SK-N-SH (cell line): ENCODE measurements around the gene RIN3. TPM values are rescaled to one million over a fixed set of nuclear protein-coding genes. Genes with fewer than 3 reads are reported as not detected.

Experiments
- CTCF ChIA-PET: fragments of 300-600, 350-600 bp; formaldehyde crosslinking; extraction: SDS; loops from one replicate; lab custom pipeline; 2021; lab: Yijun Ruan, JAX
- POLR2A ChIA-PET: fragments of 350-600 bp; sonication (Branson Sonifier 250); formaldehyde crosslinking; extraction: SDS; loops from one replicate; lab custom pipeline; 2020; ENCODE audit warnings: antibody characterized with exemption, inconsistent platforms; lab: Yijun Ruan, JAX
- DNase-seq: peaks from one replicate; pipeline ENCODE4 v3.0.0; 2012
- H2AFZ ChIP-seq: fragments of 200-600 bp; sonication (generic); 2 replicates; pipeline ENCODE4 v1.8.1; 2016; ENCODE audit warnings: antibody characterized with exemption, mild to moderate bottlenecking, low read depth
- H3F3A ChIP-seq: fragments of 200-600 bp; sonication (generic); replicated peaks from 2 replicates; pipeline ENCODE3; 2016; ENCODE audit warnings: antibody characterized with exemption, mild to moderate bottlenecking; ENCODE audit not compliant: insufficient read depth
- H3K27ac ChIP-seq, 2 experiments: fragments of 200-500 bp in 1 of 2; fragments of 200-600 bp in 1 of 2; sonication (Bioruptor generic) in 1 of 2; sonication (generic), shearing (Covaris generic) in 1 of 2; 2 replicates each; pipeline versions ENCODE4 v1.5.1 to v1.6.1; 2014 to 2016; ENCODE audit warnings: low read depth in 2 of 2, inconsistent platforms in 1 of 2, low read length in 1 of 2, mild to moderate bottlenecking in 1 of 2, mixed read lengths in 1 of 2
- H3K27me3 ChIP-seq: fragments of 200-600 bp; sonication (generic), shearing (Covaris generic); 2 replicates; pipeline ENCODE4 v1.6.1; 2016; ENCODE audit warnings: mixed run types; ENCODE audit not compliant: insufficient read depth
- H3K36me3 ChIP-seq, 2 experiments: fragments of 200-500 bp in 1 of 2; fragments of 200-600 bp in 1 of 2; sonication (Bioruptor generic) in 1 of 2; sonication (generic) in 1 of 2; replicated peaks in 1 of 2; 2 replicates each; pipeline versions ENCODE3 to v1.5.1; 2014 to 2016; ENCODE audit warnings: low read length in 1 of 2, mild to moderate bottlenecking in 1 of 2; ENCODE audit not compliant: insufficient read depth in 2 of 2, control insufficient read depth in 1 of 2
- H3K4me1 ChIP-seq, 2 experiments: fragments of 200-500 bp in 1 of 2; fragments of 200-600 bp in 1 of 2; sonication (Bioruptor generic) in 1 of 2; sonication (generic), shearing (Covaris generic) in 1 of 2; 2 replicates each; pipeline versions ENCODE4 v1.5.1 to v1.6.1; 2014 to 2016; ENCODE audit warnings: low read depth in 1 of 2, low read length in 1 of 2, mixed run types in 1 of 2; ENCODE audit not compliant: insufficient read depth in 2 of 2, control insufficient read depth in 1 of 2
- H3K4me2 ChIP-seq: fragments of 200-600 bp; sonication (generic), shearing (Covaris generic); 2 replicates; pipeline ENCODE4 v1.6.1; 2017; ENCODE audit warnings: mixed run types
- H3K4me3 ChIP-seq, 2 experiments: fragments of 200-500 bp in 1 of 2; fragments of 200-600 bp in 1 of 2; sonication (Bioruptor generic) in 1 of 2; sonication (generic), shearing (Covaris generic) in 1 of 2; 2 replicates each; pipeline versions ENCODE4 v1.5.1 to v1.8.1; 2014 to 2016; ENCODE audit warnings: low read depth in 2 of 2, inconsistent platforms in 1 of 2, low read length in 1 of 2, mild to moderate bottlenecking in 1 of 2, mixed read lengths in 1 of 2, moderate library complexity in 1 of 2
- H3K79me2 ChIP-seq: fragments of 200-600 bp; sonication (generic); 2 replicates; pipeline ENCODE4 v1.8.1; 2017; ENCODE audit warnings: mild to moderate bottlenecking; ENCODE audit not compliant: insufficient read depth
- H3K9ac ChIP-seq: fragments of 200-600 bp; sonication (generic); 2 replicates; pipeline ENCODE4 v1.6.1; 2017; ENCODE audit warnings: mixed run types
- H3K9me2 ChIP-seq: fragments of 200-600 bp; sonication (generic); 2 replicates; pipeline ENCODE4 v1.6.1; 2017; ENCODE audit warnings: mixed run types
- H3K9me3 ChIP-seq: fragments of 200-600 bp; sonication (generic); 2 replicates; pipeline ENCODE4 v1.6.1; 2017; ENCODE audit warnings: mixed run types, mild to moderate bottlenecking, moderate library complexity
- H4K20me1 ChIP-seq: fragments of 200-600 bp; sonication (generic); 2 replicates; pipeline ENCODE4 v1.6.1; 2017; ENCODE audit warnings: mild to moderate bottlenecking, mixed run types; ENCODE audit not compliant: insufficient read depth
- FOSL2 ChIP-seq: IDR thresholded peaks from 2 replicates; pipeline ENCODE4 v1.4.0; 2012; ENCODE audit warnings: low read depth, mild to moderate bottlenecking, moderate library complexity, borderline replicate concordance
- GABPA ChIP-seq: IDR thresholded peaks from 2 replicates; pipeline ENCODE4 v1.4.0; 2012; ENCODE audit warnings: low read depth, mild to moderate bottlenecking
- MXI1 ChIP-seq: IDR thresholded peaks from 2 replicates; pipeline ENCODE4 v1.6.1; 2012; ENCODE audit warnings: mild to moderate bottlenecking, low read depth, low read length, improper control_type of control experiment
- NFIC ChIP-seq: IDR thresholded peaks from 2 replicates; pipeline ENCODE4 v1.4.0; 2012; ENCODE audit warnings: borderline replicate concordance
- NRF1 ChIP-seq: IDR thresholded peaks from 2 replicates; pipeline ENCODE4 v1.6.1; 2012; ENCODE audit warnings: low read depth, mild to moderate bottlenecking, low read length
- RAD21 ChIP-seq: IDR thresholded peaks from 2 replicates; pipeline ENCODE4 v1.6.1; 2012; ENCODE audit warnings: mild to moderate bottlenecking, low read length
- RXRA ChIP-seq: IDR thresholded peaks from 2 replicates; pipeline ENCODE4 v1.4.0; 2012; ENCODE audit warnings: low read depth, mild to moderate bottlenecking, borderline replicate concordance
- TEAD4 ChIP-seq: IDR thresholded peaks from 2 replicates; pipeline ENCODE4 v1.4.0; 2012; ENCODE audit warnings: mild to moderate bottlenecking, borderline replicate concordance; ENCODE audit not compliant: insufficient read depth
- YY1 ChIP-seq: IDR thresholded peaks from 2 replicates; pipeline ENCODE4 v1.4.0; 2012; ENCODE audit warnings: low read depth, mild to moderate bottlenecking
- WGBS: methylation state at CpG from one replicate; pipeline ENCODE4 v1.1.6; 2017; ENCODE audit warnings: low lambda C conversion rate; 5-methylcytosine and 5-hydroxymethylcytosine counted together
- polyA plus RNA-seq, 3 experiments: library from polyadenylated mRNA; depleted of rRNA; stranded (reverse); fragments of >200 nt; gene quantifications; 2 replicates each; pipeline ENCODE4 v1.2.3, GENCODE V29; 2012
- TF ChIP-seq, protein P1 (sequence below): IDR thresholded peaks from 2 replicates; pipeline ENCODE4 v1.4.0; 2012; ENCODE audit warnings: low read depth, borderline replicate concordance
- TF ChIP-seq, protein P2 (sequence below): IDR thresholded peaks from 2 replicates; pipeline ENCODE4 v1.6.1; 2012; ENCODE audit warnings: mild to moderate bottlenecking, low read depth, low read length, moderate library complexity
- TF ChIP-seq, protein P3 (sequence below): IDR thresholded peaks from 2 replicates; pipeline ENCODE4; 2012
- TF ChIP-seq, protein P4 (sequence below): fragments of 150-350 bp; IDR thresholded peaks from 2 replicates; pipeline ENCODE4 v1.6.1; 2017; ENCODE audit warnings: antibody characterized with exemption, low read length, low read depth, borderline replicate concordance

Gene RIN3
- polyA plus RNA-seq, 1 of the 3 experiments (the other 2 are of a cell fraction): 12.4 TPM

DNA sequence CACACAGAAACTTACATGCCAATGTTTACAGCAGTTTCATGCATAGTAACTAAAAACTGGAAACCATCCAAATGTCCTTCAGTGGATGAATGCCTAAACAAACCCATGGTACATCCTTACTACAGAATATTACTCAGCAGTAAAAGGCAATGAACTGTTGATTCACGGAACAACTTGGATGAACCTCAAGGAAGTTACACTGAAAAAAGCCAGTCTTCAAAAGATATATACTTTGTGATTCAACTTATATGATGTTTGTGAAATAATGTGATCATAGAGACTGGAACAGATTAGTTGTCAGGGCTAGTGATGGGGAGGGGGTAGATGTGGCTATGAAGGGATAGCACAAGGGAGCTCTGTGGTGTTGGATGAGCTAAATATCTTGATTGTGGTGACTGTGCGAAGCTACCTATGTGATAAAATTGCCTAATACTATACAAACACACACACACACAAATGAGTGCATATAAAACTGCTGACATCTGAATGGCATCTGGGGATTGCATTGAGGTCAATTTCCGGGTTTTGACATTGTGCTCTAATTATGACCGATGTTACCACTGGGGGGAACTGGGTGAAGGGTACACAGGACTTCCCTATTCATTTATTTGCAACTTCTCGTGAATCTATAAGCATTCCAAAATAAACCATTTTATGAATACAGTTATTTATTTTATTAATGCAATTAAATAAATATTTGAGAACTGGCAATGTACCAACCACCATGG lies 94.3 kb downstream of the RIN3 start:
- no peak for DNase-seq
- no peak for TF ChIP-seq NRF1
- TF ChIP-seq, protein P1, sequence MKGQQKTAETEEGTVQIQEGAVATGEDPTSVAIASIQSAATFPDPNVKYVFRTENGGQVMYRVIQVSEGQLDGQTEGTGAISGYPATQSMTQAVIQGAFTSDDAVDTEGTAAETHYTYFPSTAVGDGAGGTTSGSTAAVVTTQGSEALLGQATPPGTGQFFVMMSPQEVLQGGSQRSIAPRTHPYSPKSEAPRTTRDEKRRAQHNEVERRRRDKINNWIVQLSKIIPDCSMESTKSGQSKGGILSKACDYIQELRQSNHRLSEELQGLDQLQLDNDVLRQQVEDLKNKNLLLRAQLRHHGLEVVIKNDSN: no peak
- TF ChIP-seq RAD21: no peak
- TF ChIP-seq FOSL2: no peak
- no peak for TF ChIP-seq MXI1
- TF ChIP-seq TEAD4: no peak
- TF ChIP-seq, protein P2, sequence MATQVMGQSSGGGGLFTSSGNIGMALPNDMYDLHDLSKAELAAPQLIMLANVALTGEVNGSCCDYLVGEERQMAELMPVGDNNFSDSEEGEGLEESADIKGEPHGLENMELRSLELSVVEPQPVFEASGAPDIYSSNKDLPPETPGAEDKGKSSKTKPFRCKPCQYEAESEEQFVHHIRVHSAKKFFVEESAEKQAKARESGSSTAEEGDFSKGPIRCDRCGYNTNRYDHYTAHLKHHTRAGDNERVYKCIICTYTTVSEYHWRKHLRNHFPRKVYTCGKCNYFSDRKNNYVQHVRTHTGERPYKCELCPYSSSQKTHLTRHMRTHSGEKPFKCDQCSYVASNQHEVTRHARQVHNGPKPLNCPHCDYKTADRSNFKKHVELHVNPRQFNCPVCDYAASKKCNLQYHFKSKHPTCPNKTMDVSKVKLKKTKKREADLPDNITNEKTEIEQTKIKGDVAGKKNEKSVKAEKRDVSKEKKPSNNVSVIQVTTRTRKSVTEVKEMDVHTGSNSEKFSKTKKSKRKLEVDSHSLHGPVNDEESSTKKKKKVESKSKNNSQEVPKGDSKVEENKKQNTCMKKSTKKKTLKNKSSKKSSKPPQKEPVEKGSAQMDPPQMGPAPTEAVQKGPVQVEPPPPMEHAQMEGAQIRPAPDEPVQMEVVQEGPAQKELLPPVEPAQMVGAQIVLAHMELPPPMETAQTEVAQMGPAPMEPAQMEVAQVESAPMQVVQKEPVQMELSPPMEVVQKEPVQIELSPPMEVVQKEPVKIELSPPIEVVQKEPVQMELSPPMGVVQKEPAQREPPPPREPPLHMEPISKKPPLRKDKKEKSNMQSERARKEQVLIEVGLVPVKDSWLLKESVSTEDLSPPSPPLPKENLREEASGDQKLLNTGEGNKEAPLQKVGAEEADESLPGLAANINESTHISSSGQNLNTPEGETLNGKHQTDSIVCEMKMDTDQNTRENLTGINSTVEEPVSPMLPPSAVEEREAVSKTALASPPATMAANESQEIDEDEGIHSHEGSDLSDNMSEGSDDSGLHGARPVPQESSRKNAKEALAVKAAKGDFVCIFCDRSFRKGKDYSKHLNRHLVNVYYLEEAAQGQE: no peak
- no peak for TF ChIP-seq RXRA
- Histone ChIP-seq H4K20me1 (no peaks in the 10 kb centered on the region), H3K9me3 (0 out of 2 replicates have a peak, but pooled peaks cover 4% of the 10 kb centered on the region), H3K9me2 (no peaks in the 10 kb centered on the region), H3K9ac (no peak overlapping the region), H3K4me1 (peaks cover 0 to 10% of the 10 kb centered on the region in 2 experiments; a peak in 3 of 4 replicates), H3K36me3 (peaks cover 0 to 23% of the 10 kb centered on the region in 2 experiments), H3K79me2 (no peaks in the 10 kb centered on the region), H3K4me3 (no peak overlapping the region), H3K4me2 (no peak overlapping the region), H3K27ac (peak overlapping the region in 1 of 2 experiments; percentile 46; a peak in 1 of 4 replicates), H2AFZ (no peak overlapping the region), H3F3A (no peaks in the 10 kb centered on the region), H3K27me3 (no peaks in the 10 kb centered on the region)
- POLR2A ChIA-PET: no interaction called here
- CTCF ChIA-PET: no interaction called here
- 59% methylated on average over 5 of the region's 5 CpGs for WGBS

DNA sequence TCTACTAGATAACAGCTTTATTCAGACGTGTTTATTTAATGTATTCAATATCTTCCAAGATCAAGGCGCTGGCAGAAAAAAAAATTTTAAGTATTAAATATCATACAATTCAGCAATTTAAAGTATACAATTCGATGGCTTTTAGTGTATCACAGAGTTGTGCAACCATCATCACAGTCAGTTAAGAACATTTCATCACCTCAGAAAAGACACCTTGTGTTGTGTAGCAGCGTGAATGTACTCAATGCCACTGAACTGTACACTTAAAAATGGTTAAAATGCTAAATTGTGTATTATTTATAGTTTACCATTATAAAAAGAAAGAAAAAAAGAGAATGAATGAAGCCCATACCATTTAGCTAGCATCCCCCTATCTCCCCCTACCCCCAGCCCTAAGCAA lies 96.4 kb downstream of the RIN3 start:
- Histone ChIP-seq H3K36me3 (peaks cover 2 to 23% of the 10 kb centered on the region in 2 experiments), H3K27ac (no peak overlapping the region), H3K9me3 (0 out of 2 replicates have a peak, but pooled peaks cover 4% of the 10 kb centered on the region), H3K4me1 (no peaks in the 10 kb centered on the region; a peak in 1 of 4 replicates), H3K4me3 (no peak overlapping the region), H3K27me3 (no peaks in the 10 kb centered on the region), H4K20me1 (no peaks in the 10 kb centered on the region), H2AFZ (no peak overlapping the region), H3F3A (no peaks in the 10 kb centered on the region), H3K4me2 (no peak overlapping the region), H3K9ac (no peak overlapping the region), H3K79me2 (no peaks in the 10 kb centered on the region), H3K9me2 (no peaks in the 10 kb centered on the region)
- WGBS: 71% methylated on average over 4 of the region's 4 CpGs
- ChIA-PET POLR2A (no interaction called here), CTCF (interaction anchor here (0.9 kb wide), 1 partner anchor 10 kb away, joined by 3 read pairs; no protein-coding TSS in a partner anchor)
- DNase-seq: no peak
- no peak for TF ChIP-seq FOSL2
- TF ChIP-seq, protein P3, sequence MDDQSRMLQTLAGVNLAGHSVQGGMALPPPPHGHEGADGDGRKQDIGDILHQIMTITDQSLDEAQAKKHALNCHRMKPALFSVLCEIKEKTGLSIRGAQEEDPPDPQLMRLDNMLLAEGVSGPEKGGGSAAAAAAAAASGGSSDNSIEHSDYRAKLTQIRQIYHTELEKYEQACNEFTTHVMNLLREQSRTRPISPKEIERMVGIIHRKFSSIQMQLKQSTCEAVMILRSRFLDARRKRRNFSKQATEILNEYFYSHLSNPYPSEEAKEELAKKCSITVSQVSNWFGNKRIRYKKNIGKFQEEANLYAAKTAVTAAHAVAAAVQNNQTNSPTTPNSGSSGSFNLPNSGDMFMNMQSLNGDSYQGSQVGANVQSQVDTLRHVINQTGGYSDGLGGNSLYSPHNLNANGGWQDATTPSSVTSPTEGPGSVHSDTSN: no peak
- TF ChIP-seq GABPA: no peak
- no peak for TF ChIP-seq RAD21
- no peak for TF ChIP-seq NFIC
- TF ChIP-seq YY1: no peak
- TF ChIP-seq, protein P2: no peak
- TF ChIP-seq, protein P4, sequence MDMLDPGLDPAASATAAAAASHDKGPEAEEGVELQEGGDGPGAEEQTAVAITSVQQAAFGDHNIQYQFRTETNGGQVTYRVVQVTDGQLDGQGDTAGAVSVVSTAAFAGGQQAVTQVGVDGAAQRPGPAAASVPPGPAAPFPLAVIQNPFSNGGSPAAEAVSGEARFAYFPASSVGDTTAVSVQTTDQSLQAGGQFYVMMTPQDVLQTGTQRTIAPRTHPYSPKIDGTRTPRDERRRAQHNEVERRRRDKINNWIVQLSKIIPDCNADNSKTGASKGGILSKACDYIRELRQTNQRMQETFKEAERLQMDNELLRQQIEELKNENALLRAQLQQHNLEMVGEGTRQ: no peak
- TF ChIP-seq TEAD4: no peak
- no peak for TF ChIP-seq NRF1
